NCI-H2081 (cell line): ENCODE results near the gene SNAPC3.
A peak's percentile ranks its signal among the peaks of the same experiment; 100 is the strongest.
"Not testable (repeated sequence)": the region's sequence is repeated elsewhere in the genome, so short reads cannot be mapped to it uniquely, and the experiment has no call there.

ENCODE experiments used
- DNase-seq, 2 experiments: peaks; one replicate each; lab custom pipeline; 2025; lab: John Stamatoyannopoulos, UW

The SNAPC3 gene

DNA sequence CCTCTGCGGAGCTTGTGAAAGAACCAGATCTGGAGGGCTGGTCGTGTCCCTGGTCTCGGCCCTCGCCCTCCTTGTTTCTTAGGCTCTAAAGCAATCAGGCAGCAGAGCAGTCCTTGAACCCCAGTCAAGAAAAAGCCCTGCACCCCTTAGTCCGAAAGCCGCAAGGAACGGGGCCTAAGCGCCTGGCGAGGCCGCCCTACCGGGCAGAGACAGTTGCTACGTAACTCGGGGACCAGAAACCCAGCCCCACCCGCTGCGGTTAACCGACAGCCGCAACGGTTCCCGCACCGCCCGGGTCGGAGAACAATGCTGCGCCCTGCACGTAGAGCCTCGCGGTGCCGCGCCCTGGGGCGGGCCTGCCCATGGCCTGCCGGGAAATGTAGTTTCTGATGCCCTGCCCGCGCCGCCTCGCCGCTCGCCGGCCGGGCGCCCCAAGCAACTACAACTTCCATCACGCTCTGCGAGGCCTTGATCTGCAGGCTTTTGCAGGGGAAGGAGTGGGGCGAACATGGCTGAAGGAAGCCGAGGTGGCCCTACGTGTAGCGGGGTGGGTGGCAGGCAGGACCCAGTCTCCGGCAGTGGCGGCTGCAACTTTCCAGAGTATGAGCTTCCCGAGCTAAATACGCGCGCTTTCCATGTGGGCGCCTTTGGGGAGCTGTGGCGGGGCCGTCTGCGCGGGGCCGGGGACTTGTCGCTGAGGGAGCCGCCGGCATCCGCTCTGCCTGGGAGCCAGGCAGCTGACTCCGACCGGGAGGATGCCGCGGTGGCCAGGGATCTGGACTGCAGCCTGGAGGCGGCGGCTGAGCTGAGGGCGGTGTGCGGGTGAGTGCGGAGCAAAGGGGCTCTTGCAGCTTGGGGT lies at the start of gene SNAPC3:
Gene SNAPC3 (plus strand): TSS at position 505 of the 859 bp plus-strand sequence. CDS start 4 bp downstream, at position 509.
- DNase-seq: peak; percentile 98 to 99

GRCh38 chr9:15373881-15374280 lies 48.8 kb upstream of the SNAPC3 start:
- no peak for DNase-seq

GRCh38 chr9:15374310-15374709 lies 48.4 kb upstream of the SNAPC3 start:
- no peak for DNase-seq

DNA sequence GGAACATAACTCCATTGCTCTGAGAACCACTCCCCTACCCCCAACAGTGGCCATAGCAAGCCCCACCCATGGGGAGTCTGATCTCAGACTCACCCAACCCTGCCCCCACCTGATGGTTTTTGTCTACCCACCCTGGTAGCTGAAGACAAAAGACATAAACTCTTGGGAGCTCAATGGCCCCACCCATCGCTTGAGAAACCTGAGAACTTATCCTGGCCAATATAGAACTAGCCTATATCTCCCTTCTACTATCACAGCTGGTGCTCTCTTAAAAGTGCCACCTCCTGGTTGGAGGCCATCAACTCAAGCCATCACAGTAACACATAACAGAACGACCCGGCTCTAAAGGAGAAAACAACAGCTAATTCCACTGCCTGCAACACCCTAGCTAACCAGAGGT lies 47.9 kb upstream of the SNAPC3 start:
- no peak for DNase-seq

- no peak for DNase-seq
Measured at GRCh38 chr9:15377625-15378540, 44.8 kb upstream of the SNAPC3 start.

DNA sequence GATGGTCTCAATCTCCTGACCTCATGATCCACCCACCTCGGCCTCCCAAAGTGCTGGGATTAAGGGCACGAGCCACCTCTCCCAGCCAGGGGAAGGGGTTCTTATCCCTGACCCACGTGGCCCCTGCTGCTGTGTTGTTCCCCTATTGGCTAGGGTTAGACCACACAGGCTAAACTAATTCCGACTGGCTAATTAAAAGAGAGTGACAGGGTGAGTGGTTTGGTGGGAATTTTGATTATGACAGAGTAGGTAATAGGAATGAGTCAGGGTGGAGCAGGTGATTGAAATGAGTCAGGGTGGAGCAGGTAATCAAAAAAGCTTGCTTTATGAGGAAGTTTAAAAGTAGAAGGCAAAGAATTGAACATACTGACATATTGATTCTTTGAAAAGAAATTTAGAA lies 43.4 kb upstream of the SNAPC3 start:
- DNase-seq: not testable (repeated sequence)

DNA sequence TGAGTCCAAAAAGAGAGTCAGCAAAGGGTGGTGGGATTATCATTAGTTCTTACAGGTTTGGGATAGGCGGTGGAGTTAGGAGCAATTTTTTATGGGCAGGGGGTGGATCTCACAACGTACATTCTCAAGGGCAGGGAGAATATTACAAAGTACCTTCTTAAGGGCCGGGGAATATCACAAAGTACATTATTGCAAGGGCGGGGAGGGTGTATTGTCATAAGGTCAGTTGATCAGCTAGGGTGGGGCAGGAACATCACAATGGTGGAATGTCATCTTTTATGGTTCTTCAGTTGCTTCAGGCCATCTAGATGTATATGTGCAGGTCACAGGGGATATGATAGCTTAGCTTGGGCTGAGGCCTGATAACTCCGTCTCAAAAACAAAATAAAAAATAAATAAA lies 42.8 kb upstream of the SNAPC3 start:
- not testable (repeated sequence) for DNase-seq

- DNase-seq: no peak
Measured at GRCh38 chr9:15381491-15381890, 41.2 kb upstream of the SNAPC3 start.

DNA sequence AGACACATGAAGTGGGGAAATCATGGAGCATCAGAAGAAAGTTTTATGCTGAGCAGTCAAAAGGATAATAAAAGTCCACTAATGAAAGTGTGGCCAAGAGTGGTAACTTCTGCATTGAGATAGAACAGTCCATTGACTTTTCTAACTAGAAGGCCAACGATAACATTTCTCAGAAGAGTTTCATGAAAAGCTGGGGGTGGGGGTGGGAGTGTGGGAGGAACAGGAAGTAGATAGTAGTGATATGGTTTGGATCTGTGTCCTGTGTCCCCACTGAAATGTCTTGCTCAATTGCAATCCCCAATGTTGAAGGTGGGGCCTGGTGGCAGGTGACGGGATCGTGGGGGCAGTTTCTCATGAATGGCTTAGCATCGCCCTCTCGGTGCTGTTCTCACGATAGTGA lies 36.2 kb upstream of the SNAPC3 start:
- DNase-seq: no peak

DNA sequence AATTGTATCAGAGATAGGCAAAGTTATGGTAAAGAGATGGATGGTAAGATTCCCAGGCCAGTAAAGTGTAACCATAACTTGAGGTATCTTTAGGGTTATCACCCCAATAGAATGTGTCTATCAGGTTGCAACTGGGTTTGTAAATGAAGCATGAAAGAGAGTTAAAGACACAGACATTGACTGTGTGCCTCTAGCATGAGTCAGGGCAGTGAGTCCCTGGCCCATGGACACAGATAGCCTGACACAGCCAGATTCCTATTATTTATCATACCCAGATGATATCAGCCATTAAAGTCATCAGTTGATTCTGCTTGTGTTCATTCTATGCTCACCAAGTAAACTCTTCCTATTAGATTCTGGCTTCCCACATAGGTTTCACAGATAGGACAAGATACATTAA lies 33.5 kb upstream of the SNAPC3 start:
- no peak for DNase-seq

GRCh38 chr9:15389631-15390030 lies 33.0 kb upstream of the SNAPC3 start:
- no peak for DNase-seq

DNA sequence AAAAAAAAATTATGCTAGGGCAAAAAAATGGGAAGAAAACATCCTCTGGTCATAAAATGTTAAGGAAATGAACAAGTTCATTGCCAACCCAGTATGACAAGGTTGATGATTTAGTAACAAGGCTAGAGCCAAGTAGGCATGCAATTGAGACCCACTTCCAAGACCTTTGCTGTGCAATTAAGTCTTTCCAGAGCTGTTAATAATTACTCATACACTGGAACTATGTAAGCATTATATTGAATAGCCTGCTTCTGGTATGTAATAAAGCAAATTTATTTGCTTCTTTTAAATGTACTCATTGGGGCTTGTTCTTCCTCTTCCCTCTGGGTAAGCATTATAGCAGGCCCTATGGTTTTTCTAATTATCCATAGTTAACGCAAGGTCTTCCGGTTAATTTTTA lies 32.5 kb upstream of the SNAPC3 start:
- DNase-seq: no peak

DNA sequence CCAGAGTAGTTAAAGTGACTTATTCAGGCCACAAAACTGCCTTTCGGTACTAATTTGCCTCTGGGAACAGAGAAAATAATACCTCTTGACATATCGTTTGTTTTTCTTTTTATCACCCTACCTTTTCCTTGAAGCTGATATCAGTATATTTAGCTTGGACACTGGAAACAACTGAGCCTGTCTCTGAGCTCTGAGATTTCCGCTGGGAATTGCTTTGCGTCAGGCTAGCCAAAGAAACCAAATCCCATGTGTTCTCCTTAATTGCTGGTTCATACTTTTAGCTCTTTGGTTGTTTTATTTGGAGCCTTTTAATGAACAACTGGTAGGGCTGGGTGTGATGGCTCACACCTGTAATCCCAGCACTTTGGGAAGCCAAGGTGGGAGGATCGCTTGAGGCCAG lies 30.3 kb upstream of the SNAPC3 start:
- DNase-seq: no peak

DNA sequence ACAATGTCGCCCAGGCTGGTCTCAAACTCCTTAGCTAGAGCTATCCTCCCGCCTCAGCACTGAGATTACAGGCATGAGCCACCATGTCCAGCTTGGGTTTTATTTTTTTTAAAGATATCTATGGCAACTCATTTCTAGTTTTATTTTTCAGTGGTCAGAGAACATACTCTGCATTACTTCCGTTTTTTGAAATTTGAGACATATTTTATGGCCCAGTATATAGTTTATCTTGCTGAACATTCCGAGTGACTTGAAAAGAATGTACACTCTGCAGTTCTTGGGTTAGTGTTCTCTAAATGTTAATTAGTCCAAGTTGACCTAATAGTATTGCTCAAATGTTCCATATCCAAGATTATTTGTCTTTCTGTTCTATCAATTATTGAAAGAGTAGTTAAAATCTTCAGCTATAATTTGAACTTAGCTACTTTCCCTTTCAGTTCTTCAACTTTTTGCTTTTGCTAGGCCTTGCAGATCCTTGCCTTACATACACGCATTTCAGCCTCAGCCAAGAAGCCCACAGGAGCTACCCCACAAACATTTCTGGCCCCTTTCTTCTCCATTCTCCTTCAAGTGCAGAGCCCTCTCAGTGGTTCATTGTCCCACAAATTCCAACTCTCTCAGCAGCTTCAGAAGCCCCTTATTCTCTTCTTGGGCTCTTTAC lies 22.3 kb upstream of the SNAPC3 start:
- no peak for DNase-seq

DNA sequence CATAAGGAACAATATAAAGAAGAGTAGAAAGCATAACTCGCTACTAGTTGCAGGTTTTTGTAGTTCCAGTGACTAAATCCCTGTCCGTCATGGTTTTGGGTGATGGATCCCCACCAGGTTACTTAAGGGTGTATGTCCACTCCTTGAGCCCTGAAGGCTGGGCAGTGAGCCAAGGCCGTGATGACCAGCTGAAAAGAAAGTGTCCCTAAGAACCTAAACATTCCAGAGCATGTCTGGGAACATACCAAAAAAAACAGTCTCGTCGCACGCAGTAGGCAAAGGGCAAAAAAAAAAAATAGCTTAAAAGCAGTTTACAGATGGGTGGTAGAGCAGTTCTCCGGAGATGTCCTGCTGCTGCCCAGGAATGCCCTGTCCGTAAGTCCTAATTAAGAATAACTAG lies 21.4 kb upstream of the SNAPC3 start:
- DNase-seq: no peak

DNA sequence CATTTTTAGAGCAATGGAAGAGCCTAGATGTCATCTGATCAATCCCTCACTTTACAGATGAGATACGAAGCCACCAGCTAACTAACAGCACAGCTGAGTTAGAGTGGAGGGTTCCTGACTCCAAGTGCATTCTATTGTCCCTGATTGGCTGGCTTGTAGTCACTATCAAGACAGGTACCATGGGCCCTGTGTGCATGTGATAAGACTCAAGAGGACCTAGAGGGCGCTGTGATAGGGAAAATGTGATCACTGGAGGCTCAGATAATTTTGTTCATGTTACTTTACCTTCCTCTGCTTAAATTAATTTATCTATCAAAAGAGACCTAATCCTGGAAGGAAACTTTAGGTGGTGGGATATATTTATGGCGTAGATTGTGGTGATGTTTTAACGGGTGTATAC lies 19.5 kb upstream of the SNAPC3 start:
- DNase-seq: no peak

DNA sequence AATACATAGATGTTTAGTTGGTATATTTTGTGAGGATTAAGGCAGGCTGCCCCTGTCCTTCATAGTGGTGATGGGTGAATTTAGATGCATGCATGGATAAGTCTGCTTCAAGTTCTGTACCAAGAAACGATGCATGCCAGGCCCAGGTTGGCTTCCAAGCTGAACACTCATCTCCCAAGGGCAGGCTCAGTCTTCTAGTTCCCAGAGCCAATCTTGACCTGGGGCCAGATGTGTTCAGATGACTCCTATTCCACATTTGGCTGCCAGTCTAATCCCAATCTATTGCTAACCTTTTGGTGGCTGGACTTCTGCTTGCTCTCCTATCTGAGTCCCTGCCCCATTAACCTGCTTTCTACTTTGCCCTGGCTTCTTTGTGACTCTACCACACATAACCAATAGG lies 18.5 kb upstream of the SNAPC3 start:
- no peak for DNase-seq

DNA sequence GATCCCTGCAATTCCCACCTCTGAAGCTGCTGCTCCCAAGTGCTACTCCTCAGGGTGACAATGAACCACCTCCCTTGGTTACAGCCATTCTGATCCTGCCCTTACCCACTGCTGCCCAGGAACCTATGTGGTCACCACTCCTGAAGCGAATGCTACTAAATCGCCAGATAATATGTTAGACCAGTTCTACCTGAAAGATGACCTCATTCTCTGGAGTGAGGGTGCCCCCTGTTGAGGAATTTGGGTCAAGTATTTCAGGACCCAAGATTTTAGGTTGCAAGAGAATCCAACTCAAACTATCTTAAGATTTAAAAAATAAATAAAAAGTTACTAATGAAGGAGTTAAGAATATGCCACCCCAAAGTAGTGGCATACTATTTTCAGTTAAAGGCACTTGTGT lies 5.8 kb upstream of the SNAPC3 start:
- peak; percentile 6 to 46 for DNase-seq

GRCh38 chr9:15417626-15418025 lies 5.0 kb upstream of the SNAPC3 start:
- no peak for DNase-seq

DNA sequence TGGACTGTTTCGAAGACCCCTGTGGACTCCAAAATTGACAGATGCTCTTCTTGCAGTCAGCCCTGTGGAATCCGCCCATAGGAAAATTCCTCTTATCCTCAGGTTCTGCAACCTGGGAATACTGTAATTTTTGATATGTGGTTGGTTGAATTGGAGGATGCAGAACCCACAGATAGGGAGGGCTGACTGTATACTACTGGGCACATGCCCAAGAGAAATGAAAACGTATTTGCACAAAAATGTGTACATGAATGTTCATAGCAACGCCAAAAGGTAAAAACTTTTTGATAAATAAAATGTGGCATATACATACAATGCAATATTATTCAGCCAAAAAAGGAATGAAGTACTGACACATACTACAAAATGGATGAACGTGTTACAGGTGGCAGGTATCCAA lies 1.9 kb upstream of the SNAPC3 start:
- no peak for DNase-seq

GRCh38 chr9:15421532-15421931 lies 1.1 kb upstream of the SNAPC3 start:
- peak in 1 of 2 experiments; percentile 37 for DNase-seq

- DNase-seq: no peak
Measured at GRCh38 chr9:15421990-15422371, 695 bp upstream of the SNAPC3 start.
